NCI-H526 (cell line): ENCODE results near the gene THNSL1.
A peak's percentile ranks its signal among the peaks of the same experiment; 100 is the strongest.
"Not testable (repeated sequence)": the region's sequence is repeated elsewhere in the genome, so short reads cannot be mapped to it uniquely, and the experiment has no call there.

Experiments
- DNase-seq, 2 experiments: peaks; one replicate each; lab custom pipeline; 2025; lab: John Stamatoyannopoulos, UW

Gene THNSL1

GRCh38 chr10:25011591-25011990 lies 4.8 kb upstream of the THNSL1 start:
- not testable (repeated sequence) for DNase-seq

GRCh38 chr10:25014579-25014978 lies 1.8 kb upstream of the THNSL1 start:
- no peak for DNase-seq

DNA sequence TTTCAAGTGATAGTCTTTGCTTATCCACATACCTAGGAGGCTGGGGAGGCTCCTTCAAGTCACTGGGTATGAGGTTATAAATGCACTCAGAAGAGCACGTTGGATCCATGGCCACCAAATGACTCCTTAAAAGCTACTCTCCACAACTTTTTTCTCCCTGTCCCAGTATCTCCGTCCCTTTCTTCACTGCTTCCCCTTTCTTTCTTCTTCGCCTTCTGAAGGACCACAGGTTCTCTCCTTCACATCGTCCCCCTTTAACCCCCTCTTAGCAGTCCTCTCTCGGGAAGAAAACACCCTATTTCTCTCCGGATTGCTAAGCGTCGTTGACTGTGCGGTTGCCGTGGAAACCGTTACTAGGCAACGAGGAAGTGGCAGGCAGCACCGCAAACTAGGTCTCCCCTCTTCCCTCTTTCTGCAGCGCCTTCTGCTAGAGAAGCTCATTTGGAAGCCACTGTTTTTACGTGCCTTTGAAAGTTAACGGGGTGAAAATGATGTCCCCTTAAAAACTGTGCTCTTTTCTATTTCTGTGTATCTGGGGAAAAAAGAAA lies 510 bp upstream of the THNSL1 start, which contains the start of gene ENKUR:
ENKUR (minus strand) TSS at position 331 of the 548 bp plus-strand sequence; CDS start at position 109, 222 bp downstream.
- peak; percentile 86 to 87 for DNase-seq

GRCh38 chr10:25017154-25017590 lies 760 bp downstream of the THNSL1 start:
- peak in 1 of 2 experiments; percentile 41 for DNase-seq

- DNase-seq: no peak
Observed at GRCh38 chr10:25017661-25018060, 1.2 kb downstream of the THNSL1 start.

DNA sequence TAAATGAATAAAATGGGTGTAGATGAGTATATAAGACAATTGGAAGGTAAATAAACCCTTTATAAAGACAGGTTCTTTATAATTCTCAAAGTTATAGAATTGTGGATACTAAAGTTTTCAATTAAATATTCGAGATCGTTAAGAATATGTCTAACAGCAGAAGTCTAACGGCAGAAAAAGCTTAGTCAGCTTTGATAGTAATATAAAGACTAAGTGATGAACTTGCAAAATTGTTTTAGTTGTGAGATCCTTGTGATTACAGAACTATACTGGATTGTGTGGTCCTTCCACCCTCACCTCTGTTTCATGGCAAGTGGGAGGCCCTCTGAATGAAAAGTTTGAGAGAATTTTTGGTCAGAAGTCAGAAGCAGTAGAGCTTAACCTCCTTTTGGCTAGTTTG lies 2.3 kb downstream of the THNSL1 start:
- no peak for DNase-seq

DNA sequence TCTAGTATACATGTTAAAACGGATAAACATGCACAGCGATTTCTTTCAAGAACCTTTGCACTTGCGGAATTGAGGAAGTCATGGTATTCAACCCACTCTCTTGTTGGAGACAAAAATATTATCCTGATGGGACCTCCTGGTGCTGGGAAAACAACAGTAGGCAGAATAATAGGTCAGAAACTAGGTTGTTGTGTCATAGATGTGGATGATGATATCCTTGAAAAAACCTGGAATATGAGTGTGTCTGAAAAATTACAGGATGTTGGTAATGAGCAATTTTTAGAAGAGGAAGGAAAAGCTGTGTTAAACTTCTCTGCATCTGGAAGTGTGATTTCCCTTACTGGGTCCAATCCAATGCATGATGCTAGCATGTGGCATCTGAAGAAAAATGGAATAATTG lies 6.9 kb downstream of the THNSL1 start:
- no peak for DNase-seq

GRCh38 chr10:25024528-25024927 lies 8.1 kb downstream of the THNSL1 start:
- no peak for DNase-seq

- no peak for DNase-seq
Observed at GRCh38 chr10:25026463-25026862, 10.1 kb downstream of the THNSL1 start.

DNA sequence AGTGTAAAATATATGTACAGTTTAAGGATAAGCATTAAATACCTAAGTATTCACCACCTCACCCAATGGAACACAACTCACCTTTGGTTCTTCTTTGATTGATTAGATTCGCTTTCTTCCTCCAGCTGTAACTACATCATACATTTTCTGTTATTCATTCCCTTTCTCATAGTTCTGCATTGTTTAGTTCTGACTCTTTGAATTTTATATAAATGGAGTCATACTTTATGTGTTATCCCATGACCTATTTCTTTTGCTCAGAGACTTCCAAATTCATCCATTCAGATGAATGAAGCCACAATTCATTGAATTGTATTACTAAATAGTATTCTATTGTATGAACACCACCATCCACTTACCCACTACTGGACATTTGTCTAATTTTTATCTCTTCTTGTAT lies 12.3 kb downstream of the THNSL1 start:
- DNase-seq: no peak

DNA sequence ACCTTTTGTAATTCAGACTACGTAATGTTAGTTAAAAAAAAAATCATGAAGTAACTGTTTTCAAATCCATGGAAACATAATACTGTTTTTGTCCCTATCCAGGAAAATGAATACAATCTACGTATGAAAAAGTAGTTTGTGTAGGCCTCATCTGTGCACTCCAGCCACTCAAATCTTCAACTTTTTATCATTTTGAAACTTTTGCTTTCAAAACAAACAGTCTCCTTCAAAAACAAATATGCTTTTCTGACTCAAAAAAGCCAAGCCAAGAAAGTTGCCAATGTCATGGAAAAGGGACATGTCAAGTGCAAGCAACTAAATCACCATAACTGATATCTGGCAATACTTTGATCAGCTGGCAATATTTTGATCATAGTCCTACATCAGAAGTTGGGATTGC lies 13.1 kb downstream of the THNSL1 start:
- no peak for DNase-seq

DNA sequence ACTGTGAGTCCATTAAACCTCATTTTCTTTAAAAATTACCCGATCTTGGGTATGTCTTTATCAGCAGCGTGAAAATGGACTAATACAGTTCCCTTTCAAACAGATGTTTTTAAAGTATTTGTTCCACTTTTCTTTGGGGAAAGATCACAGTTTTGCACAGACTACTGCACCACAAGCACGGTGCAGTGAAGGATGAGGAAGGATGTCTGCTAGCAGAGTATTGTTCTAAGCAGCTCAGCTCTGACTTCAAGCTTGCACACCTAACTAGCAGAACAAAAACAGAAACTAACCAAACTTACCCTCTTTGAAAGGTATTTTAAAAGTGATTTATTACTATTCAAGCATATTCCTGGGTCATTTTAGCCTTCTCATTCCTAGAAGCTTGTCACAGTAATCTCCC lies 20.0 kb downstream of the THNSL1 start:
- DNase-seq: no peak

DNA sequence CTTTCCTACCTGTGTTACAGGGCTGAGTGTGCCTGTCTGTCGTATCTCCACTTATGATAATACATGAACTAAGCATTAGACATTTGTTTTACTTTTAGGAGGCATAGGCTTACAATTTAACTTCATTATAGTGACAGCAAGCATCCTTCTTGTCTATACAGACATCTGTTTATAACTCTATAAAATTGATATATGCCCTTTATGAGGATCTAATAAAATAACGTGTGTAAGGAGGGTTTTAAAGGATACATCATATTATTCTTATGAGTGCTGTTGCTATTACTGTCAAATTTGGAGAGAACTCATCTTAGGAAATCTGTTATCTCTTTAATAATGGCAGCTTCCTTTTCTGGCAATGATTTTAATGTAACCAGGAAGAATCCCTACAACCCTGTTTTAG lies 21.9 kb downstream of the THNSL1 start:
- DNase-seq: no peak

- no peak for DNase-seq
Observed at GRCh38 chr10:25039531-25039930, 23.1 kb downstream of the THNSL1 start.

- no peak for DNase-seq
Observed at GRCh38 chr10:25046641-25047040, 30.2 kb downstream of the THNSL1 start.

DNA sequence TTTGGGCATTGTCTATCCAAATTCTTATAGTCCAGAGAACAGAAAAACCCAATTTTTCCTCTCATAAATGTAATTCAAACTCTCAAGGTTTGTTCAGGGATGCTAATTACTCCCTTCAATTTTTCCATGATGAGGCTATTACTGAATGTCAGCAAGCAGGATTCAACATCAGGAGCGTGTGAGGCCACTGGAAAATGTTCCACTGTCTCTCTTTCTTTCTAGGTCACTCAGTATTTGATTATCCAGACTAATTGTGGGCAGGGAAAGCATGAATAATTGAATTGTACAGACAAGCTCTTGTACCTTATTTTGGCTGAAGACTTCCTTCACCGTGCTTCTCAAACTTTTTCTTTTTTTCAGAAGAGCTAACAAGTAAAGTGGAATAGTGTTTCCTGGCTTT lies 30.7 kb downstream of the THNSL1 start:
- no peak for DNase-seq

DNA sequence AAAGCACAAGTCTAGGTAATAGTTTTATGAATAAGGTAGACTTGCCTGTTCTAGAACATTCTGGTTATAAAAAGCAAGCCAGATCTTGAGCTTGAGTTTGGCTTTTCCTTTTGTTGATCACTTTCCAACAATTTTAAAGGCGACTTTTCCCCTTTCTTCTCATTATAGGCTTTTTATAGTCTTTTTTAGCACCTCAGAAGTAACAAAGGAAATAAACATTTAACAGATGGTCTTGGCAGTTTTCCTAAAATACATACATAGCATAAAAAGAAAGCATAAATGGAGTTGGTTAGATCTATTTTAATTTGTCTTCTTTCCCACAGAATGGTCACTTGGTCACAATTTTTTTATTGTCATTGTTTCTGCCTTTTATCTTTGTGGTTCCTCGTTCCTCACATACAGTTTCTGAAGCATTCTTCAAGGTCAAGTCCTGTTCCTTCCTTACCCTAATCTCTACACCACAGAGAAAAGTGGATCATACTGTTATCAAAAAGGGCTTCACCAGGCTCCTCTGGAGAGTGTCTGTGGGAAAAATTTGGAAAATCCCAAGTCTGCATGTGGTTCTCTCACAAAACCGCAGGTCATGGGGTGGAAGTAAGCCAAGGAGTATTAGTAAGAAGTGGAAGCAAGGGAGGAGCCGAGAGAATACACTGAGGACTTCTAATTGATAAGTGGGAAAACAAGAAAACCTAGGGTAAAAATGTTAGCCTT lies 31.3 kb downstream of the THNSL1 start:
- DNase-seq: no peak

DNA sequence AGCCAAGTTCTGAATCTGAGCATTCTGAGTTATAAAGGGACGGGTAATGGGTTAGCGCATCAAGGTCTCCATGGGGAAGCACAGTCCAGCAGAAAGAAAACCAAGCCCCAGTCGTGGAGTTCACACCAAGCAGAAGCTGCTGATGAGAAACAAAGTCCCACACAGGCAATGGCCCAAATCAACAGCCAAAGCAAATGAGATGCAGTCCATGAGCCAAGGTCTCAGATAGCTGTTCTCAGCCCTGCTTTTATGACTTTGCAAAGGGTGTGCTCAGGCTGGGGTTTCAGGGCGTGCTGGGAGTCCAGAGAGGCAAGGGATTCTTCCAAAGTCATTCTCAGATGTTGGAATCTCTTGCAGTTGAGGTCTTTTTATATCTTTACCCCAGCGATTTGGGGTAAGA lies 32.0 kb downstream of the THNSL1 start:
- no peak for DNase-seq

- no peak for DNase-seq
Observed at GRCh38 chr10:25049966-25050365, 33.6 kb downstream of the THNSL1 start.

DNA sequence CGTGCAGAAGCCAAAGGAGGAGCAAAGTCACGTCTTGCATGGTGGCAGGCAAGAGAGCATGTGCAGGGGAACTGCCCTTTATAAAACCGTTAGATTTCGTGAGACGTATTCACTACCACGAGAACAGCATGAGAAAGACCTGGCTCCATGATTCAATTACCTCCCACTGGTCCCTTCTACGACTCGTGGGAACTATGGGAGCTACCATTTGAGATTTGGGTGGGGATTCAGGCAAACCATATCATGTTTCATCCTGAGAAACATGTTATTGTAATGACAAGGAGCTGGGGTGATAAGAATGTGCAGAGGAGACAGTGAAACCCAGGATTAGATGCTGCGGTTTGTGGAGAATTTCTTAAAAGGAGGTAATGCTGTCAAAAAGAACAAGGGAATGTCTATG lies 34.0 kb downstream of the THNSL1 start:
- no peak for DNase-seq

GRCh38 chr10:25052012-25052411 lies 35.6 kb downstream of the THNSL1 start:
- DNase-seq: no peak

- no peak for DNase-seq
Observed at GRCh38 chr10:25056726-25057125, 40.3 kb downstream of the THNSL1 start.

DNA sequence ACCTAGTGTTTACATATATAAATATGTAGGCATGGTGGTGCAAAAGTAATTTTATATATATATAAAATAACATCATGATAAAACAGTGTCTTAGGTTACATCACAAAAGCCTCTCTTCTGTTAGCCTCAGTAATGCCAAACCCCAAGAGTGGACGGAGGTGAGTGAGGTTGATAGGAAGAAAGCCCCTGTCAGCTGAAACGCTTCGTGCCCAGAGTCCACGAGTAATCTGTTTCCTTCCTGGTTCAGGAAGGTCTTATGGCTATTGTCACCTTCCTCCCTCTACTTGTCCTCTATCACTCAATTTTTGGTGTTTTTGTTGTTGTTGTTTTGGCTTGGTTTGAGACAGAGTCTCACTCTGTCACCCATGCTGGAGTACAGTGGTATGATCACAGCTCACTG lies 41.5 kb downstream of the THNSL1 start:
- no peak for DNase-seq

DNA sequence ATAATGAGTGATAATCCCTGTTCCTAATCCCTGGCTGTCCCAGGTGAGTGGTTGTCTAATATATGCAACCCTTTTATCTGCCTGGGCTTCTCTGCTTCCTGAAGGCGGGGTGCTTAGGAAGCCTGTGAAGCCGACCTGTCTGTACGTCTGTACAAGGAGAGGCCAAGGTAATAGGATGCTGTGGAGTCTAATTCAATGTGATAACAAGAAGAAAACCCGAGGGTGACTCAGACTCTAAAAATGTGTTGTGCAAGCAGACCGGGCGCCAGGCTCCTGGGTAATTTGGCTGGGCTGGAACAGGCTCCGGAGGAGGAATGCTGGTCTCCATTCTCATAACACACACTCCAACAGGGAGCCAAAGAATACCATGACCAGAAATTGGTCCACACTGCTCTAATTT lies 43.6 kb downstream of the THNSL1 start:
- DNase-seq: no peak
